Limb (tissue), 2 donors: Measurements from ENCODE around the gene ZBED5.
A peak's percentile ranks its signal among the peaks of the same experiment; 100 is the strongest.

ENCODE experiments used
- DNase-seq, 2 donors: peaks; one replicate each; pipeline ENCODE4 v3.0.0-alpha.2; 2016; ENCODE audit errors: extremely low spot score in 2 of 2

The ZBED5 gene

GRCh38 chr11:10878408-10879214 is 20.8 kb upstream of the ZBED5 start:
- DNase-seq: no peak

- no peak for DNase-seq
These were observed 18.3 kb upstream of the ZBED5 start for GRCh38 chr11:10876158-10876557.

DNA sequence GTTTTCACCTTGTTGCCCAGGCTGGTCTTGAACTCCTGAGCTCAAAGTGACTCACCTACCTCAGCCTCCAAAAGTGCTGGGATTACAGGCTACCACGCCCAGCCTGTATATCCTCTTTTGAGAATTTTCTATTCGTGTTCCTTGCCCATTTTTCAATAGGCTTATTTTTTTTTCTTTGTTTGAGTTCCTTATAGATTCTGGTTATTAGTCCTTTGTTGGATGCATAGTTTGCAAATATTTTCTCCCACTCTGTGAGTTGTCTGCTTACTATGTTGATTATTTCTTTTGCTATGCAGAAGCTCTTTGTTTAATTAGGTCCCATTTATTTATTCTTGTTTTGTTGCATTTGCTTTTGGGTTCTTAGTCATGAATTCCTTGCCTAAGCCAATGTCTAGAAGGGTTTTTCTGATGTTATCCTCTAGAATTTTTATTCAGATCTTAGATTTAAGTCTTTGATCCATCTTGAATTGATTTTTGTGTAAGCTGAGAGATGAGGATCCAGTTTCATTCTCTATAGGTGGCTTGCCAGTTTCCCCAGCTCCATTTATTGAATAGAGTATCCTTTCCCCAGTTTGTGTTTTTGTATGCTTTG is 17.7 kb upstream of the ZBED5 start:
- DNase-seq: no peak

- DNase-seq: no peak
These were observed 14.2 kb upstream of the ZBED5 start for GRCh38 chr11:10872097-10872496.

- DNase-seq: no peak
These were observed 10.5 kb upstream of the ZBED5 start for GRCh38 chr11:10868352-10868751.

- no peak for DNase-seq
These were observed 9.1 kb upstream of the ZBED5 start for GRCh38 chr11:10866893-10867331.

- no peak for DNase-seq
These were observed 8.0 kb upstream of the ZBED5 start for GRCh38 chr11:10865837-10866270.

DNA sequence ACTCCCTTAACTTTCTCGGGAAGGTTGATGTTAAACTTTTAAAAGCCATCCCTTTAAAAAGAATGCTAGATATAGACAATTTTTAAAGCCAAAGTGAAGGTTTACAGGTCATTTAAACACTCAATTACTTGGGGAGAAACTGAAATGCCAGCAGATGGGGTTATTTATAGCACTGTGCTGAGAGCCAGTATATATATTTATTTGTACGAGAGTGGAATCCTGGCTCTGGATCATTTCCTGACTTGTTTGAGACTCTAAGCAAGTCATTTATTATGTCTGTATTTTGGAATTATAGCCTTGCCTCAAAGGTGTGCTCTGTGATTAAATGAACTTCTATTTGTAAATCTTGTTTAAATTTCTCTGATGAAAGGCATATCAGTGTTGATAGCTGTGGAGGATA is 6.8 kb upstream of the ZBED5 start:
- DNase-seq: no peak

DNA sequence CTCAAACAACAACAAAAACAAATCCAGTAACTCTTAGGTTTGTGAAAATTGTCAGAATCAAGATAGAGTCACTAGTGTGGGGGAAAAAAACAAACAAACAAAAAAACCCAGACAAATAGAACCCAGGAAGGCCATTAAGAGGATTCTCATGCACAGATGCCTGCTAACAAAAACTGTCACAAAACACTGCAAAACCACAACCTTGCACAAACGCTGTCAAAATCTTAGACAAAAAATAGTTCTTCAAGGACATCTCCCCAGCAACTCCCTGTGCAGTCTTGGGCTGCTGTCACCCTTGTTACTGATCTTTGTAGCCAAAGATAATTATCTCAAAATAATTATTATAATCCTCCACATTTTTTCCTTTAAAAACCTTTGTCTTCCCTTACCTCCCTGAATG is 4.6 kb upstream of the ZBED5 start:
- no peak for DNase-seq

DNA sequence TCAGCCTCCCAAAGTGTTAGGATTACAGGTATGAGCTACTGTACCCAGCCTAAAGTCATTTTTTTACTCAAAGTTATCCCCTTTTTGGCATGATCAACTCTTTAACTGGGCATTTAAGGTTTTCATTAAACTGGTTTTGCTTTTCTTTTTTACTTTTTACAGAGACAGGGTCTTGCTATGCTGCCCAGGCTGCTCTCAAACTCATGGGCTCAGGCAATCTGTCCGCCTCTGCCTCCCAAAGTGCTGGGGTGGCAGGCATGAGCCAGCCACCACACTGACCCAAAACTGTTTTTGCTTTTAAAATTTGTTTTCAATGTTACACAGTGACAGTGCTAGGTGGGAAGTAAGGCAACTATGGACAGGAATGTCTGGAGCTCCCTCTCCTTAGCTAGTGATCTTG is 3.9 kb upstream of the ZBED5 start:
- no peak for DNase-seq

- DNase-seq: no peak
These were observed 3.2 kb upstream of the ZBED5 start for GRCh38 chr11:10861047-10861446.

DNA sequence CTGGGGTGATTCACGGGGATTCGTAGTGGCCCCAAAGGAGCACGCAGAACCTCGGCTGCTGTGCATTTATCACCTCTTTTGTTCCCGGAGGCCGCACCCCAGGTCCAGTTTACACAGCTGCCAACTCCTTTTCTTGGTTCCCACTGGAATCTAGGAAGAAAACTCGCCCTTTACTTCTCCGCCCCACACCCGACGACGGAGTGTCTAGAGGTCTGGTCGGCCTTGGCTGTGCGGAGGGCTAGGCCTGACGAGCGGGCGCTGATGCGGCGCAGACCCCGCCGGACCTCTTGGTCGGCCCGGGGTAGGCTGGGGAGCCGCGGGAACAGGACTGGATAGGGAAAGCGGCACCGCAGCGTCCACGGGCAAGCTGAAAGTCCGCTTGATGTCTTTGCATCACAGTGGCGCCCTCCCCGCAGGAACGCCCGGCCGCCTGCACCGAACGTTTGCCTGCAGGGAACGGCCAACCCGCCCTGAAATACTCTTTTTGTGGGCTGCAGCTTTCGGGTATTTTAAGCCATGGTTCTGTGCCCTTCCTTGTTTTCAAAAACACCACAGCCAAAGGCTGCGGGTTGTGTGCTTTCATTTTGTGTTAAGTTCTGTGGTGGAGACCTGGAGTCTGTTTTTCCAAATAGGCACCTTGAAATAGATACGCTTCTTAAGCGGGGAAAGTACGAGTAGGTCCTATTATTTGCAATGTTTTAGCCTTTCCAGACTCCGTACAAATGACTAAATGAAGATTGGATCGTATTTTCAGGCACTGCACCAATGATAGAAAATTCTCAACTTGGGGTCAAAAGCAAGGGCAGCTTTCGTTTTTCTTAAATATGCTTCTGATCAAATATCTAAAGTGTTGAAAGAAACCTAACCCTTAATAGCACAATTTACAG is 829 bp upstream of the ZBED5 start:
- DNase-seq: peak in 1 of 2 donors; percentile 63

- DNase-seq: no peak
These were observed 469 bp downstream of the ZBED5 start for GRCh38 chr11:10857459-10857708.

- DNase-seq: peak in 1 of 2 donors; percentile 22
These were observed 979 bp downstream of the ZBED5 start for GRCh38 chr11:10856689-10857458.

- no peak for DNase-seq
These were observed 2.6 kb downstream of the ZBED5 start for GRCh38 chr11:10855295-10855694.

DNA sequence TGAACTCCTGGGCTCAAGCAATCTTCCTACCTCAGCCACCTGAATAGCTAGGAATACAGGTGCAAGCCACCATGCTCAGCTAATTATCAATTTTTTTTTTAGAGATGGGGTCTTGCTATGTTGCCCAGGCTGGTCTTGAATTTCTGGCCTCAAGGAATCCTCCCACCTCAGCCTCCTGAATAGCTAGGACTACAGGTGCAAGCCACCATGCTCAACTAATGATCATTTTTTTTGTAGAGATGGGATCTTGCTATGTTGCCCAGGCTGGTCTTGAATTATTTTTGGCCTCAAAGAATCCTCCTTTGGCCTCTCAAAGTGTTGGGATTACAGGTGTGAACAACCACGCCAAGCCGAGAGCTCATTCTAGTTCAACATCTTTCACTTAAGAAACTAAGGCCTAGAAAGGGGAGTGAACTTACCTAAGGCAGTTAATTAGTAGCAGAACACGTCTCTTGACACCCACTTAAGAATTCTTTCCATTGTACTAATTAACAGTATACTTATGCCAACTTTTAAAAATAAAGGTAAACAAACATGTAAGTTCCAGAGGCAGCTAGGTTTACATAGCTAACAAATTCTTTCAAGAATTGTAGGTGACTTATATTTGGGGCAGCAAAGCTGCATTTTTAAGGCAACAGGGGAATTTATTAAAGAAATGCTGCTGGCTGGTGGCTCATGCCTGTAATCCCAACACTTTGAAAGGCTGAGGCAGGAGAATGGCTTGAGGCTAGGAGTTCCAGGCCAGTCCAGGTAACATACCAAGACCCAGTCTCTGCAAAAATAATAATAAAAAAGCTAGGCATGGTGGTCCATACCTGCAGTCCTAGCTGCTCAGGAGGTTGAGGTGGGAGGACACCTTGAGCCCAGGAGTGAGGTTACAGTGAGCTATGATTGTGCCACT is 9.6 kb downstream of the ZBED5 start:
- no peak for DNase-seq

DNA sequence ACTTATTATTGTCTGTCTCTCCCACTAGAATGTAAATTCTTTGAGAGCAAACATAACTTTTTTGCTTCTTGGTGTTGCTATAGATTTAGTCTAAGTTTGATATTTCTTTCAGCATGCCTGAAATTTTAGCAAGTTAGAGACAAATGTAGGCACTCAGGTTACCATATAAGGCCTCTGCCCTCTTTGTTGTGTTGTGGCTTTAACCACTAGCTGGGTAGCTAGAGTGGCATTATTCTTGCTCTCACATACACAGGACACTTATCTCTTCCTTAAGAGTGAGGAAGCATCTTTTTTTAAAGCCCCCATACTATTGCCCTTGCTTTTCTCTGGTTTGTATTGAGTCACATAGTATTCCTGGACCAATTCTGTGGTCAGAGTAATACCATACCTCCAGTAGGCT is 11.2 kb downstream of the ZBED5 start:
- no peak for DNase-seq

DNA sequence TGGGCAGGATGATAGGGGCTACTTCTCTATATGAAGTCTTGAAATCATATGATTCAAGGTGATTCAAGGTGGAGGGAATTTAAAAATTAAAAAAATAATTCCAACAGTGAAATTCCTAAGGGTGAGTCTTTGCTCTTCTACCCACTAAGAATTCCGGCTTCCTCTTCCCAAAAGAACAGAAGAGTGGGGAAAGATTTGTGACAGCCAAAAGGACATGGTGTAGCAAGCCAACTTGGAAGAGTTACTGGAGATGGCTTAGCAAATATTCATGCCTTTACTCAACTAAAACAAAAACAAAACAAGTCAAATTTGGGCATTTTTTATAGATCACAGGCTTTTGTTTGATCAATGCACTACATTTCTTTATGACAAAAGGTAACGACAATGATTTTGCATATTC is 12.3 kb downstream of the ZBED5 start:
- no peak for DNase-seq

DNA sequence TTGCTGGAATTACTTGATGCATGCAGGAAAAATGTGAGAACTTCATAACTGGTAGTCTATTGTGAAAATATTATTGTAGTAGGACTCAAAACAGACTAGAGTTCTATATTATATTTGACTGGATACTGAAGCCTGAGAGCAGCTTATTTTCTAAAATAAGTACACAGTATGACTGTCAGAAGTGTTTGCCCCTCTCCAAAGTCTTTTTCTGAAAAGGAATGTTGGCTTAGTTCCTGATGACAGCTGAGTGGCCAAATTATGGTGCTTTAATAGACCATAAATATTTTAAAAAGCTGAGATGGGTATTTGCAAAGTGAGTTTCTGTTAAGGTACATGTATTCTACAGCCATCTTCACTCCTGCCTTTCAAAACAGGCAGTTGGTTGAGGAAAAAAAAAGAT is 13.1 kb downstream of the ZBED5 start:
- no peak for DNase-seq

DNA sequence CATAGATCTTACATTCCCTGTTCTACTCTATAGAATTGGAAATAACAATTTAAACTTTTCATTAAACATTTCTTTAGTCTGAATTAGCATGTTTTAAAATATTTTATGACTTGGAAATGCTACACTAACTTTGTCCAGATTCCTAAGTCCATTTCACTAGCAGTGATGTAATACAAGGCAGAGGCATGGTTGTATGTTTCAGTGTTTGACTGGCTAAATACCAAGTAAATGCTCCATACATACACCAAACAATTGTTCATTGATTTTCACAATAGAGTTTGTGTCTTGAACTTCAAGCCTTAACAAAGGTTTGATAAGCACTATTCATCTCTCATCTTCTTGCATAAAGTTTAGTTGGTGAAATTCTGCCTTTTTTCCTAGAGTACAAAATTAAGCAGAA is 13.5 kb downstream of the ZBED5 start:
- no peak for DNase-seq

DNA sequence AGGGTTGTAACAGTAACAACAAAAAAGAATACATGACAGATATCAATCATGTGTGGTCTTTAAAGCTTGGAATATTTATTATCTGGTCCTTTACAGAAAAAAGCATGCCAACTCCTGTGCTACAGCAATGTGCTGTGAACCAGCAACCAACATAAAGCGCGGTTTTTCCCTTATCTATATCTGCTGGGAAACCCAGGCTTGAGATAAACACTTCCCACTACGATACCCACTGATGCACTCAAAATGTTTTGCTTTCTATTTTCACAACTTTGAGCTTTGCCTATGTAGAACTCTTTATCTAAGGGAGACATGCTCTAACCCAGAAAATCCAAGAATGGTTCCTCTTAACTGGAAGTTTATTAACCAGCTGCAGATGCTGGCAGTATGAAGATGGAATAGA is 19.0 kb downstream of the ZBED5 start:
- DNase-seq: no peak
